Astrocyte of the cerebellum (primary cell): ENCODE measurements around the gene PPP1R12B.
"Not testable (repeated sequence)": the region's sequence is repeated elsewhere in the genome, so short reads cannot be mapped to it uniquely, and the experiment has no call there.

Experiments
- DNase-seq: peaks from one replicate; pipeline ENCODE4 v3.0.0-alpha.2; 2011; ENCODE audit warnings: low read depth
- H3K4me3 ChIP-seq: 2 replicates; pipeline ENCODE4 v1.5.1; 2011; ENCODE audit warnings: mild to moderate bottlenecking, low read depth, low read length, moderate library complexity
- in situ Hi-C: cut with HindIII; loops from 2 replicates; pipeline ENCODE4 v1.10.0; 2017; ENCODE audit warnings: low sequenced_read_pairs
- TF ChIP-seq, protein P1 (sequence below): IDR thresholded peaks from 2 replicates; pipeline ENCODE4 v1.5.1; 2012; ENCODE audit warnings: low read length, low read depth, moderate library complexity, mild to moderate bottlenecking; ENCODE audit errors: missing control alignments

PPP1R12B gene

DNA sequence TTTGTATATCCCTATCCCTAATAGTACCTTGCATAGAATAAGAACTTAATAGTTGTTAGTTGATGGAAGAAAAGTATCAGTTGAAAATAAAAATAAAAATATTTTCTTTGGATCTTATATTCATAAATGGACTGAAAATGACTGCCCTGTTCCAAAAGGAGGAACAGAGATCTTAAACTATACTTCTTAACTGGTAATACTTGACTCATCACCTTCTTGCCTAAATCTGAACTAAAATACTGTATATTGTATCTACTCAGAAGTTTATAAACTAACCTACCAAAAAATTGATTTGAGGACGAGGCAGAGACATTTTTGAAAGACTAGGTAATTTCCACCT, 182.9 kb downstream of the PPP1R12B start:
- H3K4me3 ChIP-seq = no peak overlapping the region
- in situ Hi-C loops = no loop called here
- no peak for DNase-seq
- TF ChIP-seq, protein P1, sequence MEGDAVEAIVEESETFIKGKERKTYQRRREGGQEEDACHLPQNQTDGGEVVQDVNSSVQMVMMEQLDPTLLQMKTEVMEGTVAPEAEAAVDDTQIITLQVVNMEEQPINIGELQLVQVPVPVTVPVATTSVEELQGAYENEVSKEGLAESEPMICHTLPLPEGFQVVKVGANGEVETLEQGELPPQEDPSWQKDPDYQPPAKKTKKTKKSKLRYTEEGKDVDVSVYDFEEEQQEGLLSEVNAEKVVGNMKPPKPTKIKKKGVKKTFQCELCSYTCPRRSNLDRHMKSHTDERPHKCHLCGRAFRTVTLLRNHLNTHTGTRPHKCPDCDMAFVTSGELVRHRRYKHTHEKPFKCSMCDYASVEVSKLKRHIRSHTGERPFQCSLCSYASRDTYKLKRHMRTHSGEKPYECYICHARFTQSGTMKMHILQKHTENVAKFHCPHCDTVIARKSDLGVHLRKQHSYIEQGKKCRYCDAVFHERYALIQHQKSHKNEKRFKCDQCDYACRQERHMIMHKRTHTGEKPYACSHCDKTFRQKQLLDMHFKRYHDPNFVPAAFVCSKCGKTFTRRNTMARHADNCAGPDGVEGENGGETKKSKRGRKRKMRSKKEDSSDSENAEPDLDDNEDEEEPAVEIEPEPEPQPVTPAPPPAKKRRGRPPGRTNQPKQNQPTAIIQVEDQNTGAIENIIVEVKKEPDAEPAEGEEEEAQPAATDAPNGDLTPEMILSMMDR = no peak

DNA sequence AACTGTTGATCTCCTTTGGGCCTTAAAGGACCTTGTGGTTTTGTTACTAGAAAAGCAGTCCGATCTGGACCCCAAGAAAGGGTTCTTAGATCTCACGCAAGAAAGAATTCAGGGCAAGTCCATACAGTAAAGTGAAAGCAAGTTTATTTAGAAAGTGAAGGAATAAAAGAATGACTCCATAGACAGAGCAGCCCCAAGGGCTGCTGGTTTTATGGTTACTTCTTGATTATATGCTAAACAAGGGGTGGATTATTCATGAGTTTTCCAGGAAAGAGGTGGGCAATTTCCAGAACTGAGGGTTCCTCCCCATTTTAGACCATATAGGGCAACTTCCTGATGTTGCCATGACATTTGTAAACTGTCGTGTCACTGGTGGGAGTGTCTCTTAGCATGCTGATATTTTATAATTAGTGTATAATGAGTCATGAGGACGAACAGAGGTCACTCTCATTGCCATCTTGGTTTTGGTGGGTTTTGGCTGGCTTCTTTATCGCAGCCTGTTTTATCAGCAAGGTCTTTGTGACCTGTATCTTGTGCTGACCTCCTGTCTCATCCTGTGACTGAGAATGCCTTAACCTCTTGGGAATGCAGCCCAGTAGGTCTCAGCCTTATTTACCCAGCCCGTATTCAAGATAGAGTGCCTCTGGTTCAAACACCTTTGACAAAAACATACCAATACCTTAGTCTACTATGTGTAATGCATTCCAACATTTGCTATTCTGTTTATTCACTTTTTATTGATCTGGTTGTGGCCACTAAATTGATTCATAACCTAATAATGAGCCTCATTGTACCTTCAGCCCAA, 183.5 kb downstream of the PPP1R12B start:
- DNase-seq, in situ Hi-C loops: not testable (repeated sequence)

DNA sequence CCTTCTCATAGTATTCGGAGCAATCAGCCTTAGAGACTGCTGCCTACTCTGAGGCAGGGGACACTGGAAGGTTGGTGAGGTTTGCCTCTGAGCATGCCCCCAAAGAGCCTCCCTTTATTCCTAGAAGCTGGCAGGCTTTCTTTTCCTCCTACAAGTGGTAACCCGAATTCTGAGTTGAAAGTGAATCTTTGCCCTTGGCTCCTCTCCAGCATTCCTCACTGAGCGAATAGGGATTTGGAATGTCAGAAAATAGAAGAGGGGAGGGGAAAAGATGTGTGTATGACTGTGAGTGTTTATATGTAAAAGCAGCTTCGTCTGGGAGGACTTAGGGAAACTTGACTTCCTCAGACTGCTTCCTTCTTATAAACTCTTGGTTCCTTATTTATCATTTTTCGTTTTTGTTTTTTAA, 190.7 kb downstream of the PPP1R12B start:
- peak; percentile 53 for DNase-seq
- in situ Hi-C loops = not testable (repeated sequence)

More for the DNA sequence above, 183.5 kb downstream of the PPP1R12B start:
- not testable (repeated sequence) for H3K4me3 ChIP-seq

DNA sequence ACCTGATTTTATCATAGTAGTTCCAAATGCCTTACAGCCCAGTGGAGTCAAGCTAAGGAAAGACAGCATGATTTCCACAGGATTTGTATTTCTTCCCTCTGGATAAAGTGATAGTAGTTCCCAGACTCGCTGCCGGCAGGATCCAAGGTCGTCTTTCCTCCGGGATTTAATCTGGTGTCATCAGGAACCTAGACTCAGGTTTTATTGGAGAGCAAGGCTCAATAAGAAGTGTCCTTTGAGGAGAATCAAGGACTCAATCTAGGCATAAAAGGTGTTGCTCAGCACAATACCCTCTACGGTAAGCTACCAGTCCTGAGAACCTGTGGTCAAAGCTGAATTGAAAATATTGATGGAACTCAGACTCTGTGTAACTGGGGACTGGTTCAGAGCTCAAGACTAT, 191.1 kb downstream of the PPP1R12B start:
- in situ Hi-C loops, DNase-seq, H3K4me3 ChIP-seq: not testable (repeated sequence)

More for the DNA sequence above, 190.7 kb downstream of the PPP1R12B start:
- H3K4me3 ChIP-seq = not testable (repeated sequence)

DNA sequence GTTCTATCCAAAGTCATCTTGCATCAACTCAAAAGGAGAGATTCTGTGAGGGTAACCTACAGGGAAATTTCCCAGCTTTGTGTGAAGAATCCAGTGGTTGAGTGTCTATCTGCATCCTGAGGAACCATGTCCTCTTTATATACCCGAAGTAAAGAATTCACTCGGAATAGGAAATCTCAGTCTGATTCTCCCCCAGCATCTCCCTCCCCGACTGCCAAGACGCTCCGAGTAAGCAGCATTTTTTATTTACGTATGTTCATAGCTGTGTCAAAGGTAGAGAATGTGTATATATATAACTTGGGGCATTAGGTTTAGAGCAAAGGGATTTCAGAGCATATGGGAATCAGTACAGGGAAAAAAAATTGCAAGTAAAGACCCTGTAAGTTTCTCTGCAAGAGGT, 191.5 kb downstream of the PPP1R12B start:
- no peak overlapping the region for H3K4me3 ChIP-seq
- DNase-seq = no peak
- in situ Hi-C loops = no loop called here
- TF ChIP-seq, protein P1 = no peak

DNA sequence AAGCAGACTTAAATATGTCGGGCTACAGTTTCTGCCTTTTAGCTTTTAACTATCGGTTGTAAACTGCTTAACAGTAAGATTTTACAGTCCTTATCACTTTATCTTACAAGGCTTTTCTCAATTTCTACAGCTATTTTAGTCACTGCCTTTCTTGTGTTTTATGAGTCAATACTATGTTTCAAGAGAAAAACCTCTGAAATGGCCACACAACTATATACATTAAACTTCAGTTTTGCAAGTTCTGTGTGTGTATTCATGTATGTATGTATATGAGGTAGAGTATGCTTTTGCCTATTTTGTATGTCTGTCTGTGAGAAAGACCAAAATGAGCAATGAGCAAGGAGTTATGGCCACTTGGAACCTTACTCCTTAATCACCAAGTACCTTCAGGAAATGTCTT, 191.9 kb downstream of the PPP1R12B start:
- in situ Hi-C loops = no loop called here
- no peak overlapping the region for H3K4me3 ChIP-seq
- no peak for DNase-seq
- TF ChIP-seq, protein P1 = no peak

DNA sequence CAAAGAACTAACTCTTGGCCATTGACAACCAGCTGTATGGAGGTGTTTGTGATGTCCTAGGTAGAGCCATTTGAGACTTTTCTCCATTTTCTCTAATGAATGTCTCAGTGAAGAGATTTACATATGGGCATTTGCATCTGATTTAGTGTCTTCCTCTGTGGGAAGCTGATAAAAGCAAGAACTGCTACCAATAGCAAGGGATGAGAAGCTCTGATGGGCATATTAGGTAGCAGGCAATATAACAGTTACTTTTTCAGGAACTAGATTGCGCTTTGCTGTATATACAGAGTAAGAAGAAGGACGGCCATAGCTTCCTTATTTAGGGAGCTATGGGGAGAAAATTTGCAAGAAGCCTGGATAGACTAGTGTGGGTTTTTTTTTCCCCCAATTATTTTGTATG, 192.4 kb downstream of the PPP1R12B start:
- in situ Hi-C loops, DNase-seq, H3K4me3 ChIP-seq: not testable (repeated sequence)

DNA sequence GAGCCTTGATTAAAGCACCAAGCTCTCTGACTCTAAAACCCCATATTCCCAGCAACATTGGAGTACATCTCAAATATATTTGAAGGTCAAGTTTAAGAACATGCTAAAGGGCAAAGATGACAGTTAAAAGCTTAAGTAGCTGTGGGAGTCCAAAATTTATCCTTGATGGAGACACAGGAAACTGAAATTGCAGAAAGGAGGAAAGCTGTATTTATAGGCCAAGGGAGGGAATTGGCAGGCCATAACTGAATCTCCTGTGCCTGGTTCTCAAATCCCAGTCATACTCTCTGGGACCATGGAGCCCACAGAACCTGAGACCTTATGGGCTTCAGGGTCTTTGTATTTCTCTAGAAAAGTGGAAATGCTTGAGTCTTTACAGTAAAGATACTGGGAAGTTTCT, 193.9 kb downstream of the PPP1R12B start:
- H3K4me3 ChIP-seq, in situ Hi-C loops, DNase-seq: not testable (repeated sequence)

DNA sequence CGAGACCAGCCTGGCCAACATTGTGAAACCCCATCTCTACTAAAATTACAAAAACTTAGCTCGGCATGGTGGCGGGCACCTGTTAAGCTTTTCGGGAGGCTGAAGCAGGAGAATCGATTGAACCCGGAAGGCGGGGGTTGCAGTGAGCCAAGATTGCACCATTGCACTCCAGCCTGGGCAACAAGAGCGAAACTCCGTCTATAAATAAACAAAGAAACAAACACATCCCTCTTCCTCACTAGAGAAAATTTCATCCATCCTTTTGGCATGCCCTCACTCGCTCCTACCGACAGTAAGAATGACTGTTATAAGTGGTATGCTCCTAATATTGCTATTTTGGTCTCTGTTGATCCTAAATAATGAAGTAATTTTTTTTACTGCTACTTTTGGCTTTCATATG, 195.0 kb downstream of the PPP1R12B start:
- in situ Hi-C loops, H3K4me3 ChIP-seq, DNase-seq: not testable (repeated sequence)

DNA sequence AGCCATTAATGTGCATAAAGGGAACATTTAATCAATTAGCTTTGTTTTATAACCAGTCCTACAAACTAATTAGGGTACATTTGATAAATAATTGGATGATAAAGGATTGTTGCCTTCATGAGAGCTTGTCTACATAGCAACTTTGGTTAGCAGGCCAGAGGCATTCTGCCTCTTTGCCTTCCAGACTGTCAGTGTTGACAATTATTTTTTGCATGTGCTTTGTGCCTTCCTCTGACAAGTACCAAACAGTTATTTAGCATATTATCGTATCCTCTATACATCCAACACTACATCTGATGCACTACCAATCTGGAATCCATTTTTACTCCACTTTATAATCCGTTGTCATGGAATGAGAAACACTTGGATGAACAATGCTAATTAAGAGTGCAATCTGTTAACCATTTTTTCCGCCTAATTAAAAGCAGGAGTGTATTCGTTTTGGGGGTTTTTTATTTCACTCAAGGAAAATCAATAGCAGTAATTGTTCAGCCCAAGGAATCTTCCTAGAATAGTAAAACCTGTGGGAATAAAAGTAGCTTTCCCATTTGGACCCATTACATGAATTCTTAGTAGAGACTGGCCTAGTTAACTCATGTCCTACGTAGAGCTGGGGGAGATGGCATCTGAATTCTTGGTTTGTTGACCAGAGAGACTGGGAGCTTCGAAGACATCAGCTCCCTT, 196.4 kb downstream of the PPP1R12B start:
- H3K4me3 ChIP-seq, DNase-seq, in situ Hi-C loops: not testable (repeated sequence)

DNA sequence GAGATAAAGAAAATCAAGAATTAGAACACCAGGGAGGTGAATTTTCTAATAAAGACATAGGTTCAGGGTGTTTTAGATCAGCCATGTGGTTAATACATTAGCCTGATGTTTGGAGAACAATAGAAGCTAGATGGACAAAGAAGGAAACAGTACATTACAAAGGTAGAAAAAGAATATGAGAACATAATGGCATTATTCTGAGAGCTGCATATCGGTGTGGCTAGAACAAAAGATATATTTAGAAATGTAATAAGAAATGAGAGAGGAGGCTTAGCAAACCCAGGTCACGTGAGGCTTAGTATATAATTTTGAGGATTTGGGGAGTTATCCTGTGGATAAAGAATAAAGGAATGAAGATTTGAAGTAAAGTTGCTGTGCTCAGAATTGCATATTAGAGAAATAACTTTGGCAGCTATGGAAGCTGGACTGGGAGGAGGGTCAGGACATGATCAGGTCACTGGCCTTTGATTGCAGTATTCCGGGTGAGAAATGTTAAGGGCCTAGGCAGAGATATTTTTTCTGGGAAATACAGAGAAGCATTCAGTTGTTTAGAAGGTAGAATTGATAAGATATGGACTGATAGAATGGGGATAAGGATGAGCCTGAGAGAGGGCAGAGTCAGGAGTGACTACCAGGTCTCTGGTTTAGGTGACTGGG, 197.3 kb downstream of the PPP1R12B start:
- H3K4me3 ChIP-seq, in situ Hi-C loops, DNase-seq: not testable (repeated sequence)

DNA sequence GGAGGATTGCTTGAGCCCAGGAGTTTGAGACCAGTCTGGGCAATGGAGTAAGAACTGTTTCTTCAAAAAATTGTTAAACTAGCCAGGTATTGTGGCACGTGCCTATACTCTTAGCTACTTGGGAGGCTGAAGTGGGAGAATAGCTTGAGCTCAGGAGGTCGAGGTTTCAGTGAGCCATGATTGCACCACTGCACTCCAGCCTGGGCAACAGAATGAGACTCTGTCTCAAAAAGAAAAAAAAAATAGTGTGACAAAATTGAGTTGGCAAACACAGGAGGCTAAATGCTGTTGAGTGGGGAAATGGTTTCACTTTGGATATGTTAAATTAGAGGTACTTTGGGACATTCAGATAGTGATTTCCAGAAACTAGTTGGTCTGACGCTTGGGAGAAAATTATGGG, 197.9 kb downstream of the PPP1R12B start:
- DNase-seq, in situ Hi-C loops, H3K4me3 ChIP-seq: not testable (repeated sequence)

DNA sequence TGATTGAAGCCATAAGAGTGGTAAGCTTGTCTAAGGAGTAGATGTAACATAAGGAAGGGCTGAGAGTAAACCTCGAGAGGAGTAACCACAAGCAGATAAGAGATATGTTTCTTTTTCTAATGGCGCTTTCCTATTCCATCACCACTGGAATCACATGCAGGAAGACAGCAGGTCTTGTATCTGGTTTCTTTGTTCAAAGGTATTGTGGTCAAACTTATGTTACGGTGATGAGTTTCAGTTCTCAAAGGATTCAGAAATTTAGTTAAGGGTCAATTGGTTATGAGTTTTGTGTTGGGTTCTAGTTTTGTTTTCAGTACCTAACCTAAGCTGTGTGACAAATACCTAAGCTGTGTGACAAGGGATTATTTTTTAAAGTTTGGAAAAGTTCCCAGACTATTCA, 198.3 kb downstream of the PPP1R12B start:
- H3K4me3 ChIP-seq, in situ Hi-C loops, DNase-seq: not testable (repeated sequence)
